HepG2 (cell line): ENCODE results near the gene ISOC2. TPM values are rescaled to one million over a fixed set of nuclear protein-coding genes. Genes with fewer than 3 reads are reported as not detected.

Experiments
- ATAC-seq: fragments of 200-7000 bp; cut with Tn5 transposase; 3 replicates; pipeline ENCODE4 v1.9.1; 2020; ENCODE audit warnings: mild to moderate bottlenecking, moderate library complexity
- BruUV-seq: library from RNA; stranded (reverse); fragments of 400-500 nt; replicated peaks from 2 replicates; lab custom pipeline; 2021; lab: Mats Ljungman, UMichigan
- CTCF ChIA-PET: fragments of 300-600 bp; formaldehyde crosslinking; extraction: SDS; loops from one replicate; lab custom pipeline; 2021; ENCODE audit warnings: low total read pairs, inconsistent platforms, low intra/inter-chr PET ratio; lab: Yijun Ruan, JAX
- POLR2A ChIA-PET: fragments of 350-600 bp; sonication (Branson Sonifier 250); formaldehyde crosslinking; loops from one replicate; lab custom pipeline; 2020; ENCODE audit warnings: antibody characterized with exemption, inconsistent platforms; lab: Yijun Ruan, JAX
- DNase-seq: peaks from one replicate; pipeline ENCODE4 v3.0.0-alpha.2; 2015; ENCODE audit warnings: low spot score
- FAIRE-seq: peaks from 3 replicates; lab custom pipeline; 2011; peaks lifted over from hg19 to GRCh38; lab: Jason Lieb, UNC
- H2AFZ ChIP-seq: one replicate; pipeline ENCODE4 v1.6.1; 2011; ENCODE audit warnings: low read length, inconsistent platforms
- H3K27ac ChIP-seq: fragments of 300-600 bp; 3 replicates; pipeline ENCODE4 v1.8.0; 2011; ENCODE audit warnings: mixed run types, mild to moderate bottlenecking, mixed read lengths, low read length, inconsistent platforms; ENCODE audit not compliant: insufficient read depth; ENCODE audit errors: extremely low read length
- H3K27me3 ChIP-seq, 2 experiments: fragments of 200-600 bp in 1 of 2; 2 replicates in 1 of 2; 3 replicates in 1 of 2; pipeline versions ENCODE4 v1.6.0 to v1.8.0; 2011; ENCODE audit warnings: low read length in 2 of 2, mild to moderate bottlenecking in 2 of 2, moderate library complexity in 2 of 2, inconsistent platforms in 1 of 2; ENCODE audit not compliant: insufficient read depth in 2 of 2, control insufficient read depth in 1 of 2
- H3K36me3 ChIP-seq, 2 experiments: fragments of 200-600 bp in 1 of 2; replicated peaks in 1 of 2; 2 replicates in 1 of 2; 3 replicates in 1 of 2; pipeline versions ENCODE4 v1.5.1 to v1.8.0; 2011; ENCODE audit warnings: low read length in 2 of 2, inconsistent platforms in 1 of 2; ENCODE audit not compliant: insufficient read depth in 2 of 2, control insufficient read depth in 1 of 2
- H3K4me1 ChIP-seq: 2 replicates; pipeline ENCODE4 v1.5.1; 2012; ENCODE audit warnings: low read length, inconsistent platforms; ENCODE audit not compliant: insufficient read depth
- H3K4me2 ChIP-seq: 2 replicates; pipeline ENCODE4 v1.6.0; 2011; ENCODE audit warnings: low read depth, low read length, inconsistent platforms
- H3K4me3 ChIP-seq, 3 experiments: fragments of 200-600 bp in 1 of 3; sonication (generic), shearing (Covaris generic) in 1 of 3; replicated peaks in 1 of 3; 2 replicates each; pipeline ENCODE4 v1.5.1; 2011 to 2016; ENCODE audit warnings: low read length in 3 of 3, inconsistent platforms in 2 of 3, low read depth in 2 of 3, mild to moderate bottlenecking in 2 of 3, control low read depth in 1 of 3, mixed read lengths in 1 of 3; ENCODE audit not compliant: insufficient read depth in 1 of 3
- H3K79me2 ChIP-seq: one replicate; pipeline ENCODE4 v1.6.1; 2011; ENCODE audit warnings: low read length, inconsistent platforms; ENCODE audit not compliant: insufficient read depth
- H3K9ac ChIP-seq: 2 replicates; pipeline ENCODE4 v1.6.0; 2011; ENCODE audit warnings: mild to moderate bottlenecking, low read depth, low read length, inconsistent platforms; ENCODE audit not compliant: insufficient read depth
- H3K9me3 ChIP-seq: 2 replicates; pipeline ENCODE4 v1.5.1; 2012; ENCODE audit warnings: mild to moderate bottlenecking, low read length
- H4K20me1 ChIP-seq: 2 replicates; pipeline ENCODE4 v1.6.0; 2011; ENCODE audit warnings: inconsistent platforms, mild to moderate bottlenecking, low read length, moderate library complexity; ENCODE audit not compliant: insufficient read depth
- CBX2 ChIP-seq, 2 experiments: fragments of 200-600 bp in 1 of 2; sonication (generic); formaldehyde crosslinking in 1 of 2; IDR thresholded peaks; 2 replicates each; pipeline versions ENCODE4 v1.7.0 to v1.8.1; 2018 to 2022; ENCODE audit warnings: low read depth in 2 of 2, low read length in 1 of 2, mild to moderate bottlenecking in 1 of 2, missing genetic modification reagents in 1 of 2
- GZF1 ChIP-seq: sonication (generic); formaldehyde crosslinking; IDR thresholded peaks from 2 replicates; pipeline ENCODE4 v1.5.1; 2020; ENCODE audit warnings: mild to moderate bottlenecking, missing genetic modification reagents
- HNRNPH1 ChIP-seq: fragments of 200-400 bp; formaldehyde crosslinking; optimal IDR thresholded peaks from 2 replicates; pipeline ENCODE3; 2017; ENCODE audit warnings: mild to moderate bottlenecking, low read depth, low read length
- KAT8 ChIP-seq: IDR thresholded peaks from 2 replicates; pipeline ENCODE4 v1.6.1; 2016; ENCODE audit warnings: missing genetic modification reagents, missing compliant biosample characterization
- KDM2A ChIP-seq: sonication (generic); formaldehyde crosslinking; IDR thresholded peaks from 2 replicates; pipeline ENCODE4 v1.4.0; 2020; ENCODE audit warnings: low read depth, missing genetic modification reagents, borderline replicate concordance
- KLF12 ChIP-seq: sonication (generic); formaldehyde crosslinking; IDR thresholded peaks from 2 replicates; pipeline ENCODE4 v1.4.0; 2020; ENCODE audit warnings: missing genetic modification reagents, borderline replicate concordance
- MED1 ChIP-seq: sonication (generic); formaldehyde crosslinking; IDR thresholded peaks from 2 replicates; pipeline ENCODE4 v1.4.0; 2020; ENCODE audit warnings: missing genetic modification reagents
- NFE2 ChIP-seq: sonication (generic); formaldehyde crosslinking; IDR thresholded peaks from 2 replicates; pipeline ENCODE4 v1.4.0; 2020; ENCODE audit warnings: missing genetic modification reagents
- PPARG ChIP-seq: conservative IDR thresholded peaks from 2 replicates; pipeline ENCODE4 v1.6.1; 2016; ENCODE audit warnings: missing biosample characterization, missing genetic modification reagents
- TOPORS ChIP-seq: sonication (generic); formaldehyde crosslinking; IDR thresholded peaks from 2 replicates; pipeline ENCODE4 v1.8.0; 2023; ENCODE audit warnings: mild to moderate bottlenecking, missing genetic modification reagents
- ZFY ChIP-seq: sonication (generic); formaldehyde crosslinking; IDR thresholded peaks from 2 replicates; pipeline ENCODE4 v1.4.0; 2020; ENCODE audit warnings: missing genetic modification reagents
- ZNF256 ChIP-seq: sonication (generic); formaldehyde crosslinking; conservative IDR thresholded peaks from 2 replicates; pipeline ENCODE4 v1.4.0; 2020; ENCODE audit warnings: missing genetic modification reagents
- ZNF3 ChIP-seq: IDR thresholded peaks from 2 replicates; pipeline ENCODE4 v1.7.0; 2017; ENCODE audit warnings: inconsistent platforms
- ZNF33B ChIP-seq: sonication (generic); formaldehyde crosslinking; IDR thresholded peaks from 2 replicates; pipeline ENCODE4 v1.5.1; 2020; ENCODE audit warnings: mild to moderate bottlenecking, missing genetic modification reagents
- ZNF550 ChIP-seq: sonication (generic); formaldehyde crosslinking; IDR thresholded peaks from 2 replicates; pipeline ENCODE4 v1.4.0; 2020; ENCODE audit warnings: mild to moderate bottlenecking, missing genetic modification reagents, borderline replicate concordance
- ZNF552 ChIP-seq: sonication (generic); formaldehyde crosslinking; IDR thresholded peaks from 2 replicates; pipeline ENCODE4 v1.9.0; 2022; ENCODE audit warnings: missing genetic modification reagents, mild to moderate bottlenecking, borderline replicate concordance
- ZNF7 ChIP-seq: IDR thresholded peaks from 2 replicates; pipeline ENCODE4 v1.6.1; 2016; ENCODE audit warnings: missing biosample characterization, missing genetic modification reagents
- ZNF800 ChIP-seq: sonication (generic); formaldehyde crosslinking; IDR thresholded peaks from 2 replicates; pipeline ENCODE4 v1.4.0; 2020; ENCODE audit warnings: missing genetic modification reagents
- WGBS: methylation state at CpG from one replicate; pipeline ENCODE4 v1.1.6; 2017; ENCODE audit warnings: low lambda C conversion rate; 5-methylcytosine and 5-hydroxymethylcytosine counted together
- in situ Hi-C: cut with HindIII; loops from 2 replicates; pipeline ENCODE4 v1.10.0; 2017; ENCODE audit warnings: low pct_unique_long_range_greater_than_20kb; ENCODE audit not compliant: extremely low pct_ligation_motif_present
- intact Hi-C: fragments of 100-400 bp; cut with micrococcal nuclease; formaldehyde crosslinking; loops from one replicate; pipeline ENCODE4 v1.10.0; 2022; ENCODE audit not compliant: unreplicated experiment
- polyA plus RNA-seq, 8 experiments: library from polyadenylated mRNA; depleted of rRNA in 3 of 8; stranded (reverse) in 7 of 8; unstranded in 1 of 8; fragments of >200 nt; fragmentation: Illumina TruSeq in 4 of 8; extraction: Trizol in 4 of 8; gene quantifications; 2 replicates each; pipeline versions ENCODE4 v1.2.1 to v1.2.3, GENCODE V29; 2011 to 2016; ENCODE audit warnings: low read depth in 4 of 8, missing spikeins in 1 of 8, mixed read lengths in 1 of 8; ENCODE audit not compliant: insufficient read depth in 1 of 8
- total RNA-seq, 5 experiments: library from RNA; depleted of rRNA; stranded (reverse); fragments of >200 nt; fragmentation: Illumina TruSeq; extraction: Trizol; gene quantifications; 2 replicates each; pipeline ENCODE4 v1.2.3, GENCODE V29; 2016; ENCODE audit warnings: low read depth in 1 of 5

The ISOC2 gene
- total and polyA plus RNA-seq, 2 of the 13 experiments (the other 11 are each of a cell fraction or from before 2014, with no cell fraction given): 76.8 to 105 TPM

DNA sequence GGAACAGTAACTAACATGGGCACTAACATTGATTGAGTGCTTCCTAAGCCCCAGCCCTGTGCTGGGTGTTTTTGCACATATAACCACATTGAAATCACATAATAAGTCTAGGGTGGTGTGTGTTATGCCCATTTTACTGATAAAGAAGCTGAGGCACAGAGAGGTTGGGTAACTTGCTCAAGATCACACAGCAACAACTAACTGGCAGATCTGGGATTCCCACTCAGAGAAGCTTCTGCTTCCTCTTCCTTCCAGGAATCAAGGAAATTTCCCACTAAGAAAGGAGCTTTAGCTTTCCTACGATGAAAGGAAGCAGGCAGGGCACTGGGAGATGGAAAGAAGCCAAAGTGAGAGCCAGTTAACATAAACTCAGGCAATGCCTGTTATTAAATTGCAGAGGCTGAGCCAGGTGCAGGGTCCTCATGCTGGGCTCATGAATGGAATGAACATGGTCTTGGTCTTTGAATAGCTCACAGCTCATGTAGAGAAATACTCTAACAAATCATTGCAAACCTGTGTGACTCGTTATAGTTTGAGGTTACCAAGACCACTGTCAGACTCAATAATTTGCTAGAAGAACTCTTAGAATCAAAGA, 36.9 kb upstream of the ISOC2 start:
- FAIRE-seq (no peak), ATAC-seq (no peak), DNase-seq (no peak)
- intact Hi-C loops: no loop called here
- TF ChIP-seq KLF12: no peak
- TF ChIP-seq ZNF800 (CRISPR knock-in tag): no peak
- no peak for TF ChIP-seq ZNF7 (CRISPR knock-in tag)
- TF ChIP-seq NFE2 (CRISPR knock-in tag): no peak
- no peak for TF ChIP-seq ZNF3 (CRISPR knock-in tag)
- no peak for TF ChIP-seq ZFY (CRISPR knock-in tag)
- no peak for TF ChIP-seq ZNF256 (CRISPR knock-in tag)
- TF ChIP-seq CBX2 (IDR thresholded peaks at IDR 0.05; ENCODE audit: low read depth, low read length): no peak
- TF ChIP-seq CBX2 (CRISPR knock-in tag; IDR thresholded peaks at IDR 0.05; ENCODE audit: low read depth): no peak
- no peak for TF ChIP-seq KAT8 (CRISPR knock-in tag)
- no peak for TF ChIP-seq KDM2A (CRISPR knock-in tag)
- TF ChIP-seq TOPORS (CRISPR knock-in tag): no peak
- TF ChIP-seq HNRNPH1: no peak
- no peak for TF ChIP-seq ZNF550 (CRISPR knock-in tag)
- TF ChIP-seq ZNF33B (CRISPR knock-in tag): no peak
- no peak for TF ChIP-seq MED1 (CRISPR knock-in tag)
- no peak for TF ChIP-seq GZF1 (CRISPR knock-in tag)
- no peak for TF ChIP-seq ZNF552 (CRISPR knock-in tag)
- no peak for TF ChIP-seq PPARG (CRISPR knock-in tag)
- no TSS peak for BruUV-seq
- Histone ChIP-seq H3K4me3 (no peak overlapping the region), H3K4me2 (no peak overlapping the region), H3K27ac (no peak overlapping the region), H3K27me3 (peaks cover 11 to 72% of the 10 kb centered on the region in 2 experiments), H3K9ac (no peak overlapping the region), H3K4me1 (0 out of 2 replicates have a peak, but pooled peaks cover 5% of the 10 kb centered on the region), H3K9me3 (no peaks in the 10 kb centered on the region), H2AFZ (no peak overlapping the region), H3K36me3 (no peaks in the 10 kb centered on the region), H3K79me2 (no peaks in the 10 kb centered on the region), H4K20me1 (no peaks in the 10 kb centered on the region)
- WGBS: 17% methylated on average over 2 of the region's 2 CpGs
- in situ Hi-C loops: no loop called here
- ChIA-PET CTCF (no interaction called here), POLR2A (no interaction called here)
